GM19467 (cell line): ENCODE measurements around the gene IFFO2.

ENCODE experiments used
- ATAC-seq: cut with Tn5 transposase; IDR thresholded peaks from one replicate; pipeline ENCODE4 v1.9.1; 2021; ENCODE audit warnings: mild to moderate bottlenecking, moderate library complexity; ENCODE audit not compliant: unreplicated experiment

Gene IFFO2

GRCh38 chr1:18951818-18952391, 4.6 kb downstream of the IFFO2 start:
- ATAC-seq, result peak; percentile 29

- ATAC-seq, result no peak
These were observed 5.1 kb downstream of the IFFO2 start for GRCh38 chr1:18951416-18951815.

GRCh38 chr1:18950401-18951026, 6.0 kb downstream of the IFFO2 start:
- ATAC-seq, result no peak

- ATAC-seq, result no peak
These were observed 6.6 kb downstream of the IFFO2 start for GRCh38 chr1:18949686-18950400.

- no peak for ATAC-seq
These were observed 7.4 kb downstream of the IFFO2 start for GRCh38 chr1:18948913-18949685.

GRCh38 chr1:18948048-18948912, 8.2 kb downstream of the IFFO2 start:
- no peak for ATAC-seq

GRCh38 chr1:18947570-18947969, 8.9 kb downstream of the IFFO2 start:
- ATAC-seq, result no peak

- ATAC-seq, result no peak
These were observed 9.7 kb downstream of the IFFO2 start for GRCh38 chr1:18946550-18947381.

GRCh38 chr1:18945401-18945849, 11.1 kb downstream of the IFFO2 start:
- ATAC-seq, result no peak

GRCh38 chr1:18944810-18945209, 11.7 kb downstream of the IFFO2 start:
- ATAC-seq, result no peak

- no peak for ATAC-seq
These were observed 12.4 kb downstream of the IFFO2 start for GRCh38 chr1:18943914-18944572.

- no peak for ATAC-seq
These were observed 13.3 kb downstream of the IFFO2 start for GRCh38 chr1:18943162-18943561.

- ATAC-seq, result no peak
These were observed 14.1 kb downstream of the IFFO2 start for GRCh38 chr1:18942340-18942739.

GRCh38 chr1:18941221-18942141, 15.0 kb downstream of the IFFO2 start:
- no peak for ATAC-seq

- ATAC-seq, result no peak
These were observed 16.0 kb downstream of the IFFO2 start for GRCh38 chr1:18940303-18941020.

- ATAC-seq, result no peak
These were observed 16.8 kb downstream of the IFFO2 start for GRCh38 chr1:18939398-18940302.
